ENCODE measurements around the gene RAPGEF4. TPM values are rescaled to one million over a fixed set of nuclear protein-coding genes. Genes with fewer than 3 reads are reported as not detected.

The RAPGEF4 gene
- total RNA-seq, 4 donors from 2014 or later: 2.8 to 73.4 (median 6.9) TPM

DNA sequence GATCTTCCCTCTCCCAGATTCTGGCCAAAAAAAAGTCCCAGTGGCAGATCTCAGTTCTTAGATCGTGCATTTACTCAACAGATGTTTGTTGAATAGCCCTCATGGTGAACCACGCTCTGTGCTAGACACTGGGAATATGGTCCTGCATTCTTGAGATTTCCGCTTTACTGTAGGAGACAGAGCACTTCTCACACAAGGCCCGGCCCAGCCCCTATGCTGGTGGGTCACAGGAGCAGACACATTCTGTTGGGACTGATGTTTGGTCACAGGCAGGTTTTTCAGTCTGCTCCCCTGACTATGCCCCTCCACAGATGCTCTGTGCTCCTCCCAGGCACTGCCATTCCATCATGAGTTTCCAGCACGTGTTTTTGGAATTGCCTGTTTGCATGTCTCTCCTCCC lies 110.9 kb downstream of the RAPGEF4 start:
- TF ChIP-seq, protein P1, sequence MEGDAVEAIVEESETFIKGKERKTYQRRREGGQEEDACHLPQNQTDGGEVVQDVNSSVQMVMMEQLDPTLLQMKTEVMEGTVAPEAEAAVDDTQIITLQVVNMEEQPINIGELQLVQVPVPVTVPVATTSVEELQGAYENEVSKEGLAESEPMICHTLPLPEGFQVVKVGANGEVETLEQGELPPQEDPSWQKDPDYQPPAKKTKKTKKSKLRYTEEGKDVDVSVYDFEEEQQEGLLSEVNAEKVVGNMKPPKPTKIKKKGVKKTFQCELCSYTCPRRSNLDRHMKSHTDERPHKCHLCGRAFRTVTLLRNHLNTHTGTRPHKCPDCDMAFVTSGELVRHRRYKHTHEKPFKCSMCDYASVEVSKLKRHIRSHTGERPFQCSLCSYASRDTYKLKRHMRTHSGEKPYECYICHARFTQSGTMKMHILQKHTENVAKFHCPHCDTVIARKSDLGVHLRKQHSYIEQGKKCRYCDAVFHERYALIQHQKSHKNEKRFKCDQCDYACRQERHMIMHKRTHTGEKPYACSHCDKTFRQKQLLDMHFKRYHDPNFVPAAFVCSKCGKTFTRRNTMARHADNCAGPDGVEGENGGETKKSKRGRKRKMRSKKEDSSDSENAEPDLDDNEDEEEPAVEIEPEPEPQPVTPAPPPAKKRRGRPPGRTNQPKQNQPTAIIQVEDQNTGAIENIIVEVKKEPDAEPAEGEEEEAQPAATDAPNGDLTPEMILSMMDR (IDR thresholded peaks at IDR 0.05): no peak
- TF ChIP-seq POLR2A (IDR thresholded peaks at IDR 0.05): no peak
- H3K27ac ChIP-seq: no peak overlapping the region
- no peak for DNase-seq

DNA sequence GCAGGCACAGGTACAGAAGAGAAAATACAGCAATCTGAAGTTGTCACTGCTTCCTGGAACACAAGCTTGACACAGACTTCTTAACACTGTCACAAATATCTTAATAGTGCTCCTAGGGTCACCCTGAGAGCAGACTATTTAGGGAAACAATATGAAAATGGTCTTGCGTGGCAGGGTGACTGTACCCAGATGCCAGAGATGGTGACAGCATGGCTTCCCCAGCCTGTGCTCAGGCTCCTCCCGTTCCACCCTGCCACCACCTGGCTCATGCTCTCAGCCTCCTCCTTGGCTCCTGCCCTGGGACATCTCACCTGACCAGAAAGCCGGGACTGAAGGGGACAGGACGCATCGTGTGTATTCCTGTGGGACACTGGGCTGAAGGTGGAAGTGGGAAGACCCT lies 111.5 kb downstream of the RAPGEF4 start:
- H3K4me3 ChIP-seq: no peak overlapping the region
- no peaks in the 10 kb centered on the region for H3K36me3 ChIP-seq
- no peaks in the 10 kb centered on the region for H3K9me3 ChIP-seq
- no peaks in the 10 kb centered on the region for H3K4me1 ChIP-seq
- no peak for DNase-seq
- TF ChIP-seq POLR2A (IDR thresholded peaks at IDR 0.05): no peak
- TF ChIP-seq, protein P1 (IDR thresholded peaks at IDR 0.05): no peak
- H3K27me3 ChIP-seq: no peaks in the 10 kb centered on the region
- no peak overlapping the region for H3K27ac ChIP-seq

More for the DNA sequence above, 110.9 kb downstream of the RAPGEF4 start:
- Histone ChIP-seq H3K4me1 (no peaks in the 10 kb centered on the region), H3K4me3 (no peak overlapping the region), H3K27me3 (no peaks in the 10 kb centered on the region), H3K9me3 (no peaks in the 10 kb centered on the region), H3K36me3 (no peaks in the 10 kb centered on the region)

DNA sequence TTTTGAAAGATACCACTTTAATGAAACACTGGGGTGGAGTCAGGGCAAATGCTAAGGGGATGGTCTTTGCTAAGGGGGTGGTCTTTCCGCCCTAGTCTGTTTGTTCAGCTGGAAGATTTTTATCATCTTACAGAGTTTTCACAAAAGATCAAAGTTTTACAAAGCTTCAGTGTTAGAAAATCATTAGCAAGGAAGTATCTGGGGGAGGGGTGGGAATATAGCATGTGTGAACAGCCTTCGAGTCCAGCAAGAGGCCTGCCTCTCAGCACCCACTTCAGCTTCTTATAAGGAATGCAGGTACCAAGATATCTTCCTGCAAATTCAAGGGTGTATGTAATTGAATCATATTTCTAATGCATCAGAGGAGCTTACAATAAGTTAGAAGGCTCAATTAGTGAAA lies 112.9 kb downstream of the RAPGEF4 start:
- DNase-seq: no peak
- Histone ChIP-seq H3K27ac (no peak overlapping the region), H3K36me3 (no peaks in the 10 kb centered on the region), H3K9me3 (no peaks in the 10 kb centered on the region), H3K4me3 (no peak overlapping the region), H3K27me3 (no peaks in the 10 kb centered on the region), H3K4me1 (no peaks in the 10 kb centered on the region)
- no peak for TF ChIP-seq POLR2A (IDR thresholded peaks at IDR 0.05)
- TF ChIP-seq, protein P1 (IDR thresholded peaks at IDR 0.05): no peak

GRCh38 chr2:172849519-172850217 lies 114.0 kb downstream of the RAPGEF4 start:
- H3K27me3 ChIP-seq: no peaks in the 10 kb centered on the region
- no peaks in the 10 kb centered on the region for H3K36me3 ChIP-seq
- no peak for TF ChIP-seq POLR2A (IDR thresholded peaks at IDR 0.05)
- TF ChIP-seq, protein P1 (IDR thresholded peaks at IDR 0.05): no peak
- no peaks in the 10 kb centered on the region for H3K4me1 ChIP-seq
- no peak for DNase-seq
- H3K27ac ChIP-seq: no peak overlapping the region
- no peak overlapping the region for H3K4me3 ChIP-seq
- H3K9me3 ChIP-seq: no peaks in the 10 kb centered on the region

GRCh38 chr2:172855588-172855987 lies 119.9 kb downstream of the RAPGEF4 start:
- no peak for TF ChIP-seq POLR2A (IDR thresholded peaks at IDR 0.05)
- TF ChIP-seq, protein P1 (IDR thresholded peaks at IDR 0.05): no peak
- no peaks in the 10 kb centered on the region for H3K4me1 ChIP-seq
- no peaks in the 10 kb centered on the region for H3K9me3 ChIP-seq
- DNase-seq: no peak
- H3K4me3 ChIP-seq: no peak overlapping the region
- H3K36me3 ChIP-seq: no peaks in the 10 kb centered on the region
- H3K27me3 ChIP-seq: no peaks in the 10 kb centered on the region
- H3K27ac ChIP-seq: no peak overlapping the region

Measured in Peyer's patch (tissue), 4 donors.